GM12878 (cell line): ENCODE measurements around the gene POU6F2. TPM values are rescaled to one million over a fixed set of nuclear protein-coding genes. Genes with fewer than 3 reads are reported as not detected.
A peak's percentile ranks its signal among the peaks of the same experiment; 100 is the strongest.

Source experiments
- ATAC-seq: fragments of 200-7000 bp; cut with Tn5 transposase; 3 replicates; pipeline ENCODE4 v1.9.1; 2020; ENCODE audit warnings: mild to moderate bottlenecking, moderate library complexity
- BruUV-seq: library from RNA; stranded (reverse); fragments of 400-500 nt; replicated peaks from 2 replicates; lab custom pipeline; 2021; lab: Mats Ljungman, UMichigan
- CTCF ChIA-PET: fragments of 300-600 bp; sonication (Branson Sonifier 250); formaldehyde crosslinking; extraction: SDS; loops from one replicate; lab custom pipeline; 2021; ENCODE audit warnings: inconsistent platforms; lab: Yijun Ruan, JAX
- POLR2A ChIA-PET: fragments of 350-600 bp; formaldehyde crosslinking; extraction: SDS; loops from one replicate; lab custom pipeline; 2021; ENCODE audit warnings: inconsistent platforms; lab: Charles Lee
- RAD21 ChIA-PET: fragments of 300-600 bp; sonication (Branson Sonifier 250); formaldehyde crosslinking; loops from one replicate; lab custom pipeline; 2023; ENCODE audit warnings: antibody characterized with exemption; ENCODE audit not compliant: unreplicated experiment; lab: Charles Lee
- SMC1A ChIA-PET: fragments of 300-600 bp; sonication (Branson Sonifier 250); formaldehyde crosslinking; loops from one replicate; lab custom pipeline; 2023; ENCODE audit not compliant: unreplicated experiment, uncharacterized antibody; lab: Charles Lee
- DNase-seq: peaks from one replicate; pipeline ENCODE4 v3.0.0-alpha.2; 2011; ENCODE audit warnings: low read depth, low spot score
- FAIRE-seq: peaks from 3 replicates; lab custom pipeline; 2011; peaks lifted over from hg19 to GRCh38; lab: Jason Lieb, UNC
- H2AFZ ChIP-seq: 2 replicates; pipeline ENCODE4 v1.6.0; 2011; ENCODE audit warnings: low read depth, low read length, control low read depth; ENCODE audit not compliant: control insufficient read depth
- H3K27ac ChIP-seq: 2 replicates; pipeline ENCODE4 v1.5.1; 2011; ENCODE audit warnings: control low read depth; ENCODE audit not compliant: control insufficient read depth, insufficient read depth
- H3K27me3 ChIP-seq, 2 experiments: replicated peaks in 1 of 2; 2 replicates each; pipeline versions ENCODE4 v1.6.0 to v1.6.1; 2011; ENCODE audit warnings: low read length in 1 of 2; ENCODE audit not compliant: control insufficient read depth in 2 of 2, insufficient read depth in 2 of 2
- H3K36me3 ChIP-seq, 2 experiments: 2 replicates each; pipeline ENCODE4 v1.5.1; 2011; ENCODE audit warnings: low read length in 1 of 2; ENCODE audit not compliant: control insufficient read depth in 2 of 2, insufficient read depth in 2 of 2
- H3K4me1 ChIP-seq: 2 replicates; pipeline ENCODE4 v1.6.1; 2011; ENCODE audit warnings: mild to moderate bottlenecking, low read length, moderate library complexity, mixed read lengths; ENCODE audit not compliant: control insufficient read depth, insufficient read depth
- H3K4me2 ChIP-seq: 2 replicates; pipeline ENCODE4 v1.6.0; 2011; ENCODE audit warnings: control low read depth; ENCODE audit not compliant: control insufficient read depth, insufficient read depth
- H3K4me3 ChIP-seq: fragments of 200-600 bp; sonication (generic); 2 replicates; pipeline ENCODE4 v1.5.1; 2016
- H3K79me2 ChIP-seq: 2 replicates; pipeline ENCODE4 v1.6.0; 2011; ENCODE audit warnings: low read length; ENCODE audit not compliant: control insufficient read depth, insufficient read depth
- H3K9ac ChIP-seq: 2 replicates; pipeline ENCODE4 v1.8.0; 2011; ENCODE audit warnings: low read length, control low read depth, mixed read lengths; ENCODE audit not compliant: control insufficient read depth, insufficient read depth
- H3K9me3 ChIP-seq: replicated peaks from 3 replicates; pipeline ENCODE4 v1.5.1; 2011; ENCODE audit warnings: mild to moderate bottlenecking, low read length; ENCODE audit not compliant: control insufficient read depth, insufficient read depth
- H4K20me1 ChIP-seq: 2 replicates; pipeline ENCODE4 v1.6.0; 2011; ENCODE audit not compliant: control insufficient read depth, insufficient read depth
- HSF1 ChIP-seq: fragments of 150-350 bp; IDR thresholded peaks from 2 replicates; pipeline ENCODE4 v1.6.1; 2014; ENCODE audit warnings: mild to moderate bottlenecking, low read depth, low read length
- NRF1 ChIP-seq: conservative IDR thresholded peaks from 2 replicates; pipeline ENCODE4 v1.6.1; 2011; ENCODE audit warnings: mild to moderate bottlenecking, low read depth, low read length, improper control_type of control experiment
- WGBS: methylation state at CpG from one replicate; pipeline ENCODE4 v1.1.6; 2016; ENCODE audit warnings: low lambda C conversion rate; ENCODE audit not compliant: insufficient replicate concordance, insufficient coverage; ENCODE audit errors: missing lambda C conversion rate; 5-methylcytosine and 5-hydroxymethylcytosine counted together
- in situ Hi-C: fragments of 300-500 bp; cut with MboI; formaldehyde crosslinking; loops from 9 replicates; pipeline ENCODE4 v1.14.3; 2018; ENCODE audit warnings: mixed read lengths
- intact Hi-C: fragments of 100-400 bp; cut with micrococcal nuclease; formaldehyde crosslinking; loops from one replicate; pipeline ENCODE4 v1.14.2; 2022; ENCODE audit not compliant: unreplicated experiment
- polyA plus RNA-seq, 11 experiments: library from polyadenylated mRNA; depleted of rRNA in 4 of 11; unstranded in 6 of 11; stranded (reverse) in 5 of 11; fragments of >200 nt; fragmentation: Nextera tagmentation in 4 of 11; fragmentation: Illumina TruSeq in 1 of 11; extraction: Ambion mirVana in 4 of 11; extraction: Trizol in 1 of 11; gene quantifications; 1 replicate in 1 of 11; 2 replicates in 10 of 11; pipeline versions ENCODE4 v1.2.1 to v1.2.3, GENCODE V29; 2011 to 2016; ENCODE audit warnings: inconsistent platforms in 2 of 11, missing spikeins in 2 of 11, low read depth in 1 of 11
- total RNA-seq, 4 experiments: library from RNA; depleted of rRNA in 3 of 4; stranded (reverse); fragments of >200 nt in 3 of 4; fragmentation: Illumina TruSeq in 1 of 4; extraction: Trizol in 1 of 4; gene quantifications; 2 replicates each; pipeline versions ENCODE4 v1.2.1 to v1.2.3, GENCODE V29; 2013 to 2021

Gene POU6F2
- total and polyA plus RNA-seq, 10 of the 15 experiments (the other 5 are each of a cell fraction or from before 2014, with no cell fraction given) = 0.10 TPM; not detected in 9

GRCh38 chr7:39464350-39465054, 486.8 kb downstream of the POU6F2 start:
- 58% methylated on average over 16 of the region's 16 CpGs for WGBS
- H3K4me2 ChIP-seq = no peak overlapping the region
- no peak for FAIRE-seq
- ChIA-PET RAD21 (interaction anchor here (1.0 to 1.7 kb wide), 4 partner anchors 530 to 670 kb away, joined by 3 to 10 read pairs (median 4); no protein-coding TSS in a partner anchor), POLR2A (no interaction called here), SMC1A (interaction anchor here (0.6 to 2.8 kb wide), 10 partner anchors 11 to 1065 kb away, joined by 3 to 16 read pairs (median 6); no protein-coding TSS in a partner anchor), CTCF (interaction anchor here (1.1 to 3.6 kb wide), 13 partner anchors 11 to 669 kb away, joined by 3 to 43 read pairs (median 4); no protein-coding TSS in a partner anchor)
- H3K36me3 ChIP-seq = no peaks in the 10 kb centered on the region
- H3K9ac ChIP-seq = no peak overlapping the region
- in situ Hi-C loops = loop anchor here (5.0 kb wide), 2 partner anchors 532 to 672 kb away; no protein-coding TSS in a partner anchor
- H3K4me3 ChIP-seq = no peak overlapping the region
- BruUV-seq = no TSS peak
- H3K4me1 ChIP-seq = no peaks in the 10 kb centered on the region
- no peak for TF ChIP-seq HSF1
- no peak for TF ChIP-seq NRF1
- TF ChIP-seq, all 136 proteins: peak for 0
- H2AFZ ChIP-seq = no peak overlapping the region
- H4K20me1 ChIP-seq = no peaks in the 10 kb centered on the region
- DNase-seq (no peak), ATAC-seq (peak; percentile 28)
- H3K27me3 ChIP-seq = no peaks in the 10 kb centered on the region
- H3K9me3 ChIP-seq = no peaks in the 10 kb centered on the region
- H3K79me2 ChIP-seq = no peaks in the 10 kb centered on the region
- intact Hi-C loops = loop anchor here (1.0 to 5.0 kb wide), 4 partner anchors 162 to 667 kb away; no protein-coding TSS in a partner anchor
- no peak overlapping the region for H3K27ac ChIP-seq
